Measurements from ENCODE around the gene GUF1. TPM values are rescaled to one million over a fixed set of nuclear protein-coding genes. Genes with fewer than 3 reads are reported as not detected.

GUF1 gene
- total RNA-seq, 1 donor from 2014 or later: 14.5 TPM

DNA sequence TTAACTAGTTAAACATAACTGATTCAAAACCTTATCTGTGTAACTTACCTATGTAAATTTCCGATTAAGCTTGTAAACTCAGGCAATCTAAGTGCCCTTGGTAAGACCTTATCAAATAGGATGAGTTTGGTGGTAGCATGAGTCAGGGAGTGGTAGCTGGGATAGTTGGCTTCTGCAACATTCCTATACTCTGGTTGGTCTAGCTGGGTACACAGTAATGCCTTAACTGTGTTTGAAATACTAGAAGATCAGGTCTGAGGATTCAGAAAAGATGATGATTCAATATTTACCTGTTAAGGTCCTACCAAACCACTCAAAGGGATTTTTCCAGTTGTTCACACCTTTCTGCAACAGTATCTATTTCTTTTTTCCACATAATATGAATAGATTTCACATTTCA lies 32.1 kb upstream of the GUF1 start:
- Histone ChIP-seq H3K9me3 (peaks cover 0 to 6% of the 10 kb centered on the region in 2 donors), H3K4me1 (no peaks in the 10 kb centered on the region), H3K36me3 (no peaks in the 10 kb centered on the region), H3K4me3 (no peak overlapping the region), H3K27ac (no peak overlapping the region), H3K27me3 (no peaks in the 10 kb centered on the region)
- TF ChIP-seq, protein P1, sequence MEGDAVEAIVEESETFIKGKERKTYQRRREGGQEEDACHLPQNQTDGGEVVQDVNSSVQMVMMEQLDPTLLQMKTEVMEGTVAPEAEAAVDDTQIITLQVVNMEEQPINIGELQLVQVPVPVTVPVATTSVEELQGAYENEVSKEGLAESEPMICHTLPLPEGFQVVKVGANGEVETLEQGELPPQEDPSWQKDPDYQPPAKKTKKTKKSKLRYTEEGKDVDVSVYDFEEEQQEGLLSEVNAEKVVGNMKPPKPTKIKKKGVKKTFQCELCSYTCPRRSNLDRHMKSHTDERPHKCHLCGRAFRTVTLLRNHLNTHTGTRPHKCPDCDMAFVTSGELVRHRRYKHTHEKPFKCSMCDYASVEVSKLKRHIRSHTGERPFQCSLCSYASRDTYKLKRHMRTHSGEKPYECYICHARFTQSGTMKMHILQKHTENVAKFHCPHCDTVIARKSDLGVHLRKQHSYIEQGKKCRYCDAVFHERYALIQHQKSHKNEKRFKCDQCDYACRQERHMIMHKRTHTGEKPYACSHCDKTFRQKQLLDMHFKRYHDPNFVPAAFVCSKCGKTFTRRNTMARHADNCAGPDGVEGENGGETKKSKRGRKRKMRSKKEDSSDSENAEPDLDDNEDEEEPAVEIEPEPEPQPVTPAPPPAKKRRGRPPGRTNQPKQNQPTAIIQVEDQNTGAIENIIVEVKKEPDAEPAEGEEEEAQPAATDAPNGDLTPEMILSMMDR (IDR thresholded peaks at IDR 0.05): no peak
- intact Hi-C loops (cut with DNase I): no loop called here
- DNase-seq (ENCODE audit: low spot score in 2 of 2): no peak

GRCh38 chr4:44651425-44651824 lies 26.8 kb upstream of the GUF1 start, which contains the start of gene YIPF7:
Gene YIPF7, minus strand, starts transcription at chr4:44651625. Its CDS starts 1,525 bp downstream, at chr4:44650100.
- Histone ChIP-seq H3K36me3 (no peaks in the 10 kb centered on the region), H3K27me3 (no peaks in the 10 kb centered on the region), H3K4me1 (no peaks in the 10 kb centered on the region), H3K4me3 (no peak within 1 kb of the TSS), H3K27ac (no peak within 1 kb of the TSS), H3K9me3 (no peaks in the 10 kb centered on the region)
- TF ChIP-seq, protein P1 (IDR thresholded peaks at IDR 0.05): no peak
- intact Hi-C loops (cut with DNase I): no loop called here
- no peak for DNase-seq (ENCODE audit: low spot score in 2 of 2)

- DNase-seq (ENCODE audit: low spot score in 2 of 2): no peak
- Histone ChIP-seq H3K27ac (no peak overlapping the region), H3K36me3 (no peaks in the 10 kb centered on the region), H3K4me1 (no peaks in the 10 kb centered on the region), H3K9me3 (no peaks in the 10 kb centered on the region), H3K4me3 (no peak overlapping the region), H3K27me3 (no peaks in the 10 kb centered on the region)
- intact Hi-C loops (cut with DNase I): no loop called here
- TF ChIP-seq, protein P1 (IDR thresholded peaks at IDR 0.05): no peak
These were observed 26.2 kb upstream of the GUF1 start for GRCh38 chr4:44652002-44652401.

GRCh38 chr4:44660396-44660795 lies 17.8 kb upstream of the GUF1 start:
- DNase-seq (ENCODE audit: low spot score in 2 of 2): no peak
- no peak overlapping the region for H3K4me3 ChIP-seq
- TF ChIP-seq, protein P1 (IDR thresholded peaks at IDR 0.05): no peak
- no peaks in the 10 kb centered on the region for H3K27me3 ChIP-seq
- H3K36me3 ChIP-seq: no peaks in the 10 kb centered on the region
- no peak overlapping the region for H3K27ac ChIP-seq
- intact Hi-C loops (cut with DNase I): no loop called here
- no peaks in the 10 kb centered on the region for H3K9me3 ChIP-seq
- no peaks in the 10 kb centered on the region for H3K4me1 ChIP-seq

DNA sequence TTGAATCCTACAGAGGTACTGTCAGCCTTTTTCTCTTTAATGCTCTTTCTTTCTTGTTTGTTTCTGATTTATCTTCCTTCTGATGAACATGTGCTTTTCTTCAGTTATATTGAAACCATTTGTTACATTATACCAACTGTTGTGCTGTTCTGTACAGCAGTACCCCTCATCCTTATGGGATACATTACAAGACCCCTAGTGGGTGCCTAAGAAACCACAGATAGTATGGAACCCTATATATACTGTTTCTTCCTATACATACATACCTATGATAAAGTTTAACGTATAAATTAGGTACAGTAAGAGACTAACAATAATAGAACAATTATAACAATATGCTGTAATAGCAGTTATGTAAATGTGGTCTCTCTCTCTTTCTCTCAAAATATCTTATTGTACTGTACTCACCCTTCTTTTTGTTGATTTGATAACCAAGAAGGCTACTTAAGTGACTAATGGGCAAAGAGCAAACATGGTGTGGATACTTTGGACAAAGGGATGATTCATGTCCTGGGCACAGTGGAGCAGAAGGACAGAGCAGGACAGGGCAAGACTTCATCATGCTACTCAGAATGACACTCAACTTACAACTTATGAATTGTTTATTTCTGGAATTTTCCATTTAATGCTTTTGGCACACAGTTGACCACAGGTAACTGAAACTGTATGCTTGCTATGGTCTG lies 16.1 kb upstream of the GUF1 start:
- Histone ChIP-seq H3K4me3 (no peak overlapping the region), H3K27ac (no peak overlapping the region), H3K4me1 (no peaks in the 10 kb centered on the region), H3K27me3 (no peaks in the 10 kb centered on the region), H3K9me3 (no peaks in the 10 kb centered on the region), H3K36me3 (no peaks in the 10 kb centered on the region)
- no peak for DNase-seq (ENCODE audit: low spot score in 2 of 2)
- TF ChIP-seq, protein P1 (IDR thresholded peaks at IDR 0.05): no peak
- intact Hi-C loops (cut with DNase I): no loop called here
